SKM-1 (cell line): ENCODE measurements around the gene ST3GAL5.
"Not testable (repeated sequence)": the region's sequence is repeated elsewhere in the genome, so short reads cannot be mapped to it uniquely, and the experiment has no call there.

Source experiments
- DNase-seq: peaks from one replicate; lab custom pipeline; 2025; ENCODE audit not compliant: unreplicated experiment; lab: John Stamatoyannopoulos, UW

ST3GAL5 gene

DNA sequence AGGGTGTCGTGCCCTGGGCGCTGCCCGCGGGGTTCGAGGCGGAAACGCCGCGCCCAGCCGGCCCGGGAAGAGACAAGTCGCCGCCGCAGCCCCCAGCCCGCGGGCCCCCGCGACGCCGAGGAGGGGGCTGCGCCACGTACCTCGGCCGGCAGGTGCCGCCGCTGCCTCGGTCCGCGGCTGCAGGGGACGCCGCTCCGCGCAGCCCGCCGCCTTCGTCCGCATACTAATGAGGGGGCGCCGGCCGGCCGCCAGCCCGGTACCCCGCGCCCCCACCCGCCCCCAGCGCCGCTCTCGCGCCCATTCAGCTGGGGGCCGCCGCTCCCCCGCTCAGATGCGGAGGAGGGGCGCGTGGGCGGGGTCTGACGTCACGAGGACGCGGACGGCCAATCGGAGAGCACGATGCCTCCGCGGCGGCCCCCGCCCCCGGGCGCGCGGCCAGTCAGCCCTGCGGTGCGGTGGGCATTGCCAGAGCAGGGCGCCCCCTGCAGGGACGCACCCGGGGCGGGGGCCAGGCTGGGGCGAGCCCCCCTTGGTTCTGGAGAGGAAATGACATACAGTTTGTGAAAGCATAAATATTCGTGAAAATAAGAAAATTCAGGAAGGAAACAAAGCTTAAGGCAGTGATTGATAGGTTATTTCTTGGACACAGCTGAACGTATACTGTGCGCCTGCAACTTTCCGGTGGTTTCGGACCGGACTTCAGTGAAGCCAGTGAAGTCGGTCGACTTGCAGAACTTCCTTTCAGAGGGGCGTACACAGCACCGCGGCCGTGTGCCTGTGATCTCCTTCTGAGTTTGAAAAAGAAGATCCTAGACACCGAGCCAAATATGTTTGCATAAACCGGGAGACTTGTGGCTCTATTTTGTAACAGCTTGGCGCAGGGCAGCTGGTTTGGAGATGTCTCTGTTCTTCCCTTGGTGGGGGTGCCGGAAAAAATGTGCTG is at the start of gene ST3GAL5:
TSS of gene ST3GAL5 (minus strand) at position 307 of the 943 bp plus-strand sequence. CDS start at position 222, 85 bp downstream.
- DNase-seq = peak; percentile 87

DNA sequence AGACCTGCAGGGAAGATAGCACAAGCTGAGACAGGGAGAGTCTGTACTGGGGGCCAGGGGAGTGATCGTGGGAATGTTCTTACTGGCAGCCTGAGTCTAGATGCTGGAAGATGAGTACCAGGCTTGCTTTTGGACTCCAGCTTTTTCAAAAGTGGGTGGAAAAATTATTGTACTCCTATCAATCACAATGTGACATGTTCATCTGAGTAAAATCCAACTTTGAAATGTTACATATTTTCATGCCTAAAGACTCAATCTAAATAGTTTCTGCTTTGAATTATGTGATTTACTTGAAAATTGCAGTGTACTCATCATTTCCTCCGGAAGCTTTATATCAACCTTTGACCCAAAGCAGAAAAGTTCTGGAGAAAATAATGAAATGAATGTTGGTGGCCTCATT is 49.7 kb upstream of the ST3GAL5 start:
- DNase-seq = no peak

DNA sequence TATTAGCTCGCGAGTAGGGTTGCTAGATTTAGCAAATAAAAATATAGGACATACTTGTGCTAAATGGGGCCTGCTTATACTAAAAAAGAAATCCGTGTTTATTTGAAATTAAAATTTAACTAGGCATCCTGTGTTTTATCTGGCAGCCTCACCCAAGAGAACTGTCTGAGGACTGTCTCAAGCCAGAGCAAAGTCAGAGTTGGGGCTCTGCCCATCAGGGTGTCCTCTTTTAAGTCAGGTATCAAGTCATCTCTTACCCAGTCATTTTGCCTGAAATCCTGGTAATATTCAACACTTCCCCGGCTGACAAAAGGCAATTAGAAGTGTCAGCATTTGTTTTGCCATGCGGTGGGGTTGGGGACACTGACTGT is 48.3 kb upstream of the ST3GAL5 start:
- no peak for DNase-seq

DNA sequence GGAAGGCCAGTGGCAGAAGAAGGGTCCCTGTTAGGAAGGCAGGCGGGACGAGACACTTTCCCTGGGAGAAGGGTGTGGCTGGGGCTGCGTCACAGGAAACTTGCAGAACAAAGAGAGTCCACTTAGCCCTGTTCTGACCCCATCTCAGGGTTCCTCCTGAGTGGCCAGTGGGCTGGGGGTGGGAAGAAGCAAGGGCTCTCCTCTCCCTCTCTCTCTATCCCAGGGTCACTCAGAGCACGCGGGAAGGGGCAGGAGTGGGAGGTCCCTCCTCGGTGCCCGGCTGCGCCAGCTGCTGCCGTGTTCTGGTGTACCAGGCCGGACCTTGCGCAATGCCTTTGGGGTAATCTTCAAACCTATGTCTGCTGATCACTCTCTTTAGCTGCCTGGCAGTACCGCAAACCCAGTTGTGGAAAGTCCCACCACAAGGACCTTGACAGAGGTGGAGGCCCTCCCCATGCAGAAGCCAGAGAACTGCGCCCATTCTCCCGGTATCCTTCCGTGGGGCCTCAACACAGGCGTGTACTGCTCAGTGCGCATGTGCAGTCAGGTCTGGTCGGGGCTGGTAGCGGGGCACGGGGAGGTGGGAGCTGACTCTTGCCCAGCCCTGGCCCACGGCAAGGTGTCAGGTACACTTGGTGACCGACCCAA is 47.8 kb upstream of the ST3GAL5 start:
- DNase-seq = no peak

DNA sequence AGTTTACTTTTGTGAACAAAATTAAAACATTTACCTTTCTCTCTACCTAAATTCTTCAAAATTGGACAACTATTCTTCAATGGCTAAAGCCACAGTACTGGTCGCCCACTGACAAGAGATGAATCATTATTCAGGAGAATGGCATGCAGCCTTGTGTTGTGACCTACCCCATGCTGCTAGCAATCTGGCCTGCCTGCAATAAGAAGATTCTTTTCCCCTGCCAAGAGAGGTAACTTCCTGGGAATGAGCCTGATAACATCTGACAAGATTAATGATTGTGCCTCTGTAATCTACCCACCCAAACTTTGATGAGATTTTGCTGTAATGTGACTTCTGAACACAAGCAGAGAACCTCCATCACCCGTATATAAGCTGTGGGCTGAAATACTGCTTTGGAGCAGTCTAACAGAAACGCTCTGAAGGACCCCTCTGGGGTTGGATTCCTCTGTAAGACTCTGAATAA is 47.0 kb upstream of the ST3GAL5 start:
- DNase-seq = no peak

DNA sequence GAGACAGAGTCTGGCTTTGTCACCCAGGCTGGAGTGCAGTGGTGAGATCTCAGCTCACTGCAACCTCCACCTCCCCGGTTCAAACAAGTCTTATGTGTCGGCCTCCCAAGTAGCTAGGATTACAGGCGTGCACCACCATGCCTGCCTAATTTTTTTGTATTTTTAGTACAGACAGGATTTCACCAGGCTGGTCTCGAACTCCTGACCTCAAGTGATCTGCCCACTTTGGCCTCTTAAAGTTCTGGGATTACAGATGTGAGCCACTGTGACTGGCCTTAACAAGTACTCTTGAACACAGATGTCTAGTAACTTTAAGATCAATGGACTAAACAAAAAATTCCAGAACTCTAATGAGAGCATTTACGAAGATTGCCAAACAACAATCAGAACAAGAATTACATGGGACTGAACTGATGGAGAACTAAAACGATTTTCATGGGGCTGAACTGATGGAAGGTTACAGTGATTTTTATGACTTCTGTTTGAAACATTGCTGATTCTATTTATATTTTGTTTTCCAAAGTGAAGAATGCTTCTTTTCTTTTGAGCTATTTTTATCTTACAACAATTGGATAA is 46.5 kb upstream of the ST3GAL5 start:
- DNase-seq = no peak

DNA sequence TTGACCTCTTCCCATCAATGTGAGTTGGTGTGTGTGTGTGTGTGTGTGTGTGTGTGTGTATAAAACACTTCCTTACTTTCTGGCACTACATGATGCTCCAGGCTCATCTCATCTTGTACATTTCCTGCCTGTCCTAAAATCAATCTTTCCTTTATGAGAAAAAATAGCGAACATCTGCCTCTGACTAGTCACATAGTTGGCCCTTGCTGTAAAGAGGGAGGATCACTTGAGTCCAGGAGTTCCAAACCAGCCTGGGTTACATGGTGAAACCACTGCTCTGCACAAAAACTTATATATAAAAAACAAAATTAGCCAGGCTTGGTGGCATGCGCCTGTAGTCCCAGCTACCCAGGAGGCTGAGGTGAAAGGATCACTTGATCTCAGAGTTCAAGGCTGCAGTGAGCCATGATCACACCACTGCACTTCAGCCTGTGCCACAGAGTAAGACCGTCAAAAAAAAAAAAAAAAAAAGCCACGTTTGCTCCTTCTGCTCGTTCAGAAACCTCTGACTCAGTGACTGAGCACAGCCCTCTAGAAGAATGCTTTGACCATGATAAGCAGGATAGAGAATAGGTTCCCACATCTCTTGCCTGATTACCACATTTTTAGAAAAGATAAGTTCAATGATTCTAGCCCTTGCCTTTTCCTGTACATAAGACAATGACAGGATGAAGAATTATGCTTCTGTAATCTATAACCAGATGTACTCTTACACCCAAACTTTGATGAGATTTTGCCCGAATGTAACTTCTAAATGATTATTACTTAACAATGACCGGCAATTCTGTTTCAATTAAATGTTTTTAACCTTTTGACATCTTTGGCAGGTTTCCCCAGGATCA is 45.2 kb upstream of the ST3GAL5 start:
- no peak for DNase-seq

DNA sequence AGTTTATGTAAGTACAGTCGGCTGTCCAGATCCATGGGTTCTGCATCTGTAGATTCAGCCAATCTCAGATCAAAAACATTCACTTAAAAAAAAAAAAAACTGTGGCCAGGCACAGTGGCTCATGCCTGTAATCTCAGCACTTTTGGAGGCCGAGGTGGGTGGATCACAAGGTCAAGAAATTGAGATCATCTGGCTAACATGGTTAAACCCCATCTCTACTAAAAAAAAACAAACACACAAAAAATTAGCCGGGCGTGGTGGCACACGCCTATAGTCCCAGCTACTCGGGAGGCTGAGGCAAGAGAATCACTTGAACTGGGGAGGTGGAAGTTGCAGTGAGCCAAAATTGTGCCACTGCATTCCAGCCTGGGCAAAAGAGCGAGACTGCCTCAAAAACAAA is 42.4 kb upstream of the ST3GAL5 start:
- not testable (repeated sequence) for DNase-seq

DNA sequence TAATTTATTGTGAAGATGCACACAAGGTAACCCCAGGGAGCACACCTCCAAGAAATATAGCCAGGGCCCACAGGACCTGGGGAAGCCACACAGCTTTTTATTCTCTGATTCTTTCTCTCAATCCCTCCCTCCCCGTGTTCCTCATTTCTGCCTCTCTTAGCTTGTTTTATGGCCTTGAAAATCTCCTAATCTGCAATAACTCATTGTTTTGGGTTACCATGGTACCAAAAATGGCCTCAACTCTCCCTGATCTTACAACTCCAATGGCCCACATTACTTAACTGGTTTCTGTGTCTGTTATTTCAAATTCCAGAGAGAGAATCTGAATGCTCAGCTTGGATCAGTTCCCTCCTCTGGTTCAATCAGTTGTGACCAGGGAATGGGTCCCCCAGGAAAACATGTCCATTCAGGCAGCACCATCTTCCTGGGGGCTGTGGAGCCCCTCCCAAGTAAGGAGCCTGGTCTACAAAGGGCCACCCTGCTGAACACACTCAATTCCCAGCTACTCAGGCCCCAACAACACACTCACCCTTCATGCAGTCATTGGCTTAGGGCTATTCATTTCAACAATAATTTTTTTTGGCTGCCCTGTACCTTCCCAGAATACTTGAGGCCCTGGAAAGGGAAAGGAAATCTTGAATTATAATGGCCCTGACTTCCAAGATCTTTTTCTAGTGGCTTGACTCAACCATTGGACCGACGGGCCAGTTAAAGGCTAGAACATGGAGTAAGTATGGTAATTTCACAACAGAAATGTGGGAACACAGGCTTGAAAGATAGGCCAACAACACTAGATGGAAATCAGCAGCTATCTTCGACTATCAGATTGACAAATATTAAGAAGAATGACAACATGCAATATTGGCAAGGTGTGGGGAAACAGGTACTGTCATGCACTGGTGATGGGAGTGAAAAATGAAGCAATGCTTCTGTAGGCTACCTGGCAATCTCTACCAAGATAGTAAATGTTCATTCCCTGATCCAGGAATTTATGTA is 41.6 kb upstream of the ST3GAL5 start:
- DNase-seq = no peak

DNA sequence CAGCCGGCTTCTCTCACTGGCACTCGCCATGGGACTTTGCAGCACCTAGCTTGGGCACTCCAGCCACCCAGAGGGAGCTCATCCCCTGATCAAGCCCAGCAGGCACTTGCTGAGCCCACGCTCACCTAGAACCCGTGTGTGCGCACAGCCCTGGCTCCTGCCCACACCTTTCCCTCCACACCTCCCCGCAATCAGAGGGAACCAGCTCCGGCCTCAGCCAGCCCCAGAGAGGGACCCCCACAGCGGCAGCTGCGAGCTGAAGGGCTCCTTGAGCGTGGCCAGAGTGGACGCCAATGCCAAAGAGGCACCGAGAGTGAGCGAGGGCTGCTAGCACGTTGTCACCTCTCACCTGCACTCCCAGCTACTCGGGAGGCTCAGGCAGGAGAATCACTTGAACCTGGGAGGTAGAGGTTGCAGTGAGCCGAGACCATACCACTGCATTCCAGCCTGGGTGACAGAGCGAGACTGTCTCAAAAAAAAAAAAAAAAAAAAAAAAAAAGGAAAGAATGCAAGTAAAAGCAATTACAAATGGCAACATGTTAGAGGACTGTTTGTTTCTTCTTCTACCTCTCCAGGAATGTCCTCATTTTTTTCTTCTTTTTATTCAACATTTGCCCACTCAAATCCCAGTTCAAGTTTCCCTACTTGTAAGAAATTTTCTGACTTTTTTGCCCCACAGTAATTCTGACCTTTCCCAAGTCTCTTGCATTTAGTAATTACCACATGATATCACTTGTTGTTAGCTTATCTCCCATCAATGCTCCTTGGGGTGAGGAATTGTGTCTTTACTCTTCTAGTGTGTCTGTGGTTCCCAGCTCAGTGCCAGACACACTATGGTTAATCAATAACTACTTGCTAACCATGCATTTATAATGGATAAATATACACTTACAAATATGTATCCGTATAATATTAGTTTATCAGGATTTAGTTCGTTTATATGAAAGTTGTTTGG is 40.6 kb upstream of the ST3GAL5 start:
- DNase-seq = no peak

DNA sequence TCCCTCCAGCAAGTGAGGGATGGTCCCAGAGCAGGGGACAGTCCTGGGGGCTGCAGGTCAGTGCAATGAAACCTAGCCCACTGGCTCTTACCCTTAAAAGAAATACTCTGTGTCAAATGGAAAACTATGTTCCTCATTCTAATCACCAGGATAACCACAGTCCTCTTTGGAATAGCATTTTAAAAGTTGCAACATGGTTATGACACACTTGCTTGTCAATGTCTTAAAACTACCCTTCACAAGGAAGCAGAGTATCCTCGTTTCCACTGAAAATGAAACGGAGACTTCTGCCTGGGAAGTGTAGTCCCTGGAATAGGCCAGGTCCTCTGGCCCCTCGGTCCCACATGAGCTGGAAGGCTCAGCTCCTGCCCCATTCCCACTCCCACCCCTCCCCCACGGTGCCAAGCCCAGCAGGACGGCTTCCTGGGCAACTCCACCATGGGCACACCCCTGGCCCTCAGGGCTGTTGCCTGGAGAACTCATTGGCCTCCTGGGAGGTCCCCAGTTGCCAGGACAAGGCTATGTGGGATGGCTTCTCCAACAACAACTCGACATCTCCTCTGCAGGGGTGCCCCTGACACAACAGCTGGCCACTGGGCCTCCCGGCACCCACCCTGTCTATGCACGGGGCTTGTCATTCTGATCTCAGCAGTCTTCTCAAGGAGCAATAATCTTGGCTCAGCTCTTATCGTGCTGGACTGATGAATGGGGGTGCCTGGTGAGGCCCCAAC is 38.3 kb upstream of the ST3GAL5 start:
- DNase-seq = no peak

DNA sequence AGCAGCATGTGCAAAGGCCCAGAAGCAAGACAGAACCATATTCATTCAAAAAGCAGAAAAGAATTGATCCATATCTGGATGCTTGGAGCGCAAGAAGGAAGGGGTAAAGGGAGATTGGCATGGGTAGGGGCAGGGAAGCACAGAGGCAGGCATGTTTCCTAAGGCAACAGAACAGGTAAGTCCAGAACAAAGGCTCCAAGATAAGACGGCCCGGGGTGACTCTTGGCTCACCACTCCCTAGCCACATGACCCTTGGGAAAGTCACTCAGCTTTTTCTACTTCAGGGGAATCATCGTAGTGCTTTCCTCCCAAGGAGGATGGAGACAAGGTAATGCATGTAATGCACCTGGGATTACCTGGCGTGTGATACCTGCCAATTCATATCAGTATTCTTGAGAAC is 37.7 kb upstream of the ST3GAL5 start:
- DNase-seq = no peak

DNA sequence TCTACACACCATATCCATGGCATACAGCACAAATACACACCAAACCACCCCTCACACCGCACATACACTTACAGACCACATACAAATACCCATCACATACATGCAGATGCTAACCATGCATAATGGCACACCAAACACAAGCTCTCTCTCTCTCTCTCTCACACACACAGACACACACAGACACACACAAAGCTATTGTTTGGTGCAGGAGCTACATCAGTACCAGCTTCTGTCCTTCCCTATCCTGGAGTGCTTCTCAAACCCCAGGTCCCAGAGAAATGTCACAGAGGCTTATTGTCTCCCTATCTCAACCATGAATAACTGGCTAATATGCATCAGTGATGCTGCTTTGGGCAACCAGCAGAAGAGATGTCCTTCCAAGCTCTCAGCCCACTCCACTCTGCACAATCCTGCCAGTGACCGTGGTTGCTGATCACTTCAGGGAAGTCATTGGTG is 36.5 kb upstream of the ST3GAL5 start:
- DNase-seq = no peak

DNA sequence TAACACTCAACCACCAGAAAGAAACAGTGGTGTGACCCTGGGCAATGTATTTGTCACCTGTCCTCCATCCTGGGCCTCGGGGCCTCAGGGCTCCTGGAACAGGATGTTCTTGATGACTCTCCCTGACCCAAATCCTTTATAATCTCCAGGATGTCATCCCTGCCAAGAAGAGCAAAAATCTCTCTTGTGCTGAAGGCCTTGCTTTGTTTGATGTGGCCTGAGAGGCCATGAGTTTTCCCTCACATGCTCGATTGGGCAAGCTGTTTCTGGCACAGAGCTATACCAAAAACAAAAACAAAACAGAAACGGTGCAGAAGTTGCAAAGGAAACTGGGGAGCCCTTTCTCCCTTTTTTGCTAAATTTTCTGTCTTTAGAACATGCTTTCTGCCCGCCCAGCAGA is 35.7 kb upstream of the ST3GAL5 start:
- no peak for DNase-seq

DNA sequence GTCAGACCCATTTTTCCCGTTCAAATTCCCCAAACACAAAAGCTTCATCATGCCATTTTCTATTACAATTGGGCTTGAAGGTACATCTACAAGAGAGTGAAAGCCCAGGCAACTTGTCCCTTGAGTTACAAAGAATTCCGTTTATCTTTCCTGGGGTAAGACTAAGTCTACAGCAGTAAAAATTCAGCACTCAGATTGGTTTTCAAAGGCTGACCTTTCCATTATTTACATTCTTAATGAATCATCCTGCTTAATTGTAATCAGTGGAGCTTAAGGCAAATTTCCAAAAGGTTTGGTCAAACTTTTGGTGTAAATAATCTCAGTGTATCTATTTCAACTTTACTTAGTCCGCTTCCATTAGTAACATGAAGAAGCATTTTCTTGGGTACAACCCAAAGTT is 33.4 kb upstream of the ST3GAL5 start:
- DNase-seq = no peak

DNA sequence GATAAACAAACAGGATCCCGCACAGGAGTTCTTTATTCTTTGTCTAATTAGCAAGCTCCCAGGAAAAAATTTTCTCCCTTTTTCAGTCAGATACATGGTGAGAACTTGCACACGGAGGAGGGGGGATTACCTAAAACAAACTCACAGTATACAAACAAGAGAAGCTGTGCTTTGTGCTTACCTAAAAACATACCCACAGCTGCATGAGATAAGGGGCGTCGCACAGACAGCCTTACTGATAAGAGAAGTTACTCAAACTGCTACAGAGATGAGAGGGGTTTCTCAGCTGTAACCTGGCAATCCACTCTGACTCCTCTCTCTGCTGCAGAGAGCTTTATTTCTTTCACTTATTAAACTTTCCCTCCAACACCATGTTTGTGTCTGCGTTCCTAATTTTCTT is 32.9 kb upstream of the ST3GAL5 start:
- DNase-seq = no peak

DNA sequence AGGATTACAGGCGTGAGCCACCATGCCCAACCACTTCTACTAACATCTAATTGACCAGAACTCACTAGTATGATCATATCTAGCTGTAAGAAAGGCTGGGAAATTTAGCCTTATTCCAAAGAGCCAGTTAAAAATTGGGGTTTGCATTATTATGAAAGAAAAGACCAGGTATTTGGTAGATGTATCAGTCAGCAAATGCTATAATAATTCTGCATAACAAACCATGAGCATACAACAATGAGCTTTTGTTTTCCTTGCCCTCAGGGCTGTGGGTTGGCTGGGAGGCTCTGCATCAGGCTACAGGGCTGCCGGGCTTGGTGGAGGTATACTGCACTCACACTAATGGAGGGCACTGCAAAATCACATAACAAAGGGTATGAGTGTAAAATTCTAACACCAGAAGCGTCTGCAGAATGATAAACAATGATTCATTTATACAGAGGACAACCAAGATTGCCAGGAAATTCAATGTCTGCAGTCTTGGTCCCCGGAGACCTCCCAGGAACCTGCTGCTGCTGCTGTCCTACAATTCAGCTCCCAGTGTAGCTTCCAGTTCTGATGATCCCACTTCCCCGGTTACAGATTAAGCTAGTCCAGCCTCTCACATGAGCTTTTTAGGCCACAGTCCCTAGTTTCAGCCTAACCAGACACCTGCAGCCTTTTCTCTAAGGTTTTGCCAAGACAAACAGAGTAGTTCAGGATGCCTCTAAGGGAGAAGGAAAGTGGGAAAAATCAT is 32.2 kb upstream of the ST3GAL5 start:
- no peak for DNase-seq
